Measurements from ENCODE around the gene VRK2.

Gene VRK2

DNA sequence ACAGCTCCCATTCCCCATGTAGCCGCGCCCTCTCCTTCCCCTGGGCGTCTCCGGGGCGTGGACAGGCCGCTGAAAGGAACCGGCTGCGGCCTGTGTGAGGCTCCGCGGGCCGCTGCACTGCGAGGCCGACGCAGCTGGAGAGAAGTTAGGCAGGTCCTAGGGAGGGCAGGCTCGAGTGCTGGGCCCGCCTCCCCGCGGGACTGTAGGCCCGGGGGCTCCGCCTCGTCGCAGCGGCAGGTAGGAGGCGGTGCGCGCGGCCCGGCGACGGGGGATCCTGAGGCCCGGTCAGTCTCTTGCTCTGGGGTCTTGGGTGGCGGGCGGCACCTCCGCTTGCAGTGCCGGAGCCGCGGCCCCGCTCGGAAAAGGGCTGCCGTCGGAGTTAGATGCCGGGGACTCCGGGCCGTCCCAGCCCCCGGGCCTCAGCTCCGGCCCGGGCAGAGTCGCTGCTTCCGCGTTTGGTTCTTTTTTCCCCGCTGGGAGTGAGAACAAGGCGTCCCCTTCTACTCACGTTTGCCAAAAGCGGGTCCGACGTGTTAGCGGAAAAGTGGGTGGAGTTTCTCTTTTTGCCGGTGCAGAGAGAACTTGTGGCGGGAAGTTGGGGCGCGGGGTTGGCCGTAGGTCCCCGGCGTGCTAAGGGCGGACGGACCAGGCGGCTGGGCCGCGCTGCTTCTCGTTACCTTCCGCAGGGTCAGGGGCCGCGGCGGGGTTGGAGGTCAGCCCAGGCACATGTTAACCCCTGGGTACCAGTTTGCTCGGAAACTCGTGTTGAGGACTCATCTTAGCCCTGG, at the start of gene VRK2:
Gene VRK2, plus strand, starts transcription at position 222 of the 788 bp plus-strand sequence. CDS start 2,026 bp downstream, outside the sequence.
- peak; percentile 63 to 72 for DNase-seq (ENCODE audit: low read depth in 1 of 2, low spot score in 1 of 2)

DNA sequence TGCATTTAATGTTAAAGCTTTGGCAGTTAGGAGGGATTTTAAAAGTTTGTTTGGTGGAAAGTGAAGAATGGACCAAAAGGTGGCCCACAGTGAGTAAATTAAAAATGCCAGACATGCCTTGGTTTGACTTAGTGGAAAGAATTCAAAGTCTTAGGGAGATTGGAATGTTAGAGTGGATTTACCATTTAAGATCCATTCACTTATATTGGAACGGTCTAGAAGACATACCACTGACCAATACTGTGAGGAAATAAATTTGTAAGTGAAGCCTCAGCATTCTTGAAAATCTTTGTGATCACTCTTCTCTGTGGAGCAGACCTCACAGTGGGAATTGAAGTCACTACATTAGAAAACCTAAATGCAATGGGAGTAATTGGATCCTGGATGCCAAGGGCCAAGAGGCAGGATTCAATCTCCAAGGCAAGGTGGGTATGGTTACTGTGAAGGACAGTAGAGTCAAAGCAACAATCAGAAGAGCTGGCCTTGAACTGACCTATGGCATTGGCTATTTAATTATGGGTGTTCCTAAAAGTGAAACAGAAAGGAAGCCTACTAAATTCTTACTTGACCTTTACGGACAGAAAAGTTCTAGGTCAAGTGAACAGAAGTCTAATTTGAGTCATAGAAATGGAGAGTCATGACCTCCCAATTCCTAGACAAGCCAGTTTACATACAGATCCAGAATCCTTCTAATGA, 40.2 kb upstream of the VRK2 start:
- no peak for DNase-seq (ENCODE audit: low read depth in 1 of 2, low spot score in 1 of 2)

DNA sequence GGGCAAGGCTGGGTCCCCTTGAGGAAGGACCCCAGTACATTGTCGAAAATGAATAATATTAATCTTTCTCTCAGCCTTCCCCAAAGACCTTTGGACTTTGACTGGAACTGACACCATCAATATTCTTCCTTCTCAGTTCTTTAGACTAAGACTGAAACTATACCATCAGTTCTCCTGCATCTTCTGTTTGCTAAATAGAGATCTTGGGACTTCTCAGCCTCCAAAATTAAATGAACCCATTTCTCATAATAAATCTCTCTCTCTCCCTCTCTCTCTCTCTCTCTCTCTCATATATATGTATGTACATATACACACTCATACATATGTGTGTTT, 39.7 kb upstream of the VRK2 start:
- DNase-seq (ENCODE audit: low read depth in 1 of 2, low spot score in 1 of 2): no peak

DNA sequence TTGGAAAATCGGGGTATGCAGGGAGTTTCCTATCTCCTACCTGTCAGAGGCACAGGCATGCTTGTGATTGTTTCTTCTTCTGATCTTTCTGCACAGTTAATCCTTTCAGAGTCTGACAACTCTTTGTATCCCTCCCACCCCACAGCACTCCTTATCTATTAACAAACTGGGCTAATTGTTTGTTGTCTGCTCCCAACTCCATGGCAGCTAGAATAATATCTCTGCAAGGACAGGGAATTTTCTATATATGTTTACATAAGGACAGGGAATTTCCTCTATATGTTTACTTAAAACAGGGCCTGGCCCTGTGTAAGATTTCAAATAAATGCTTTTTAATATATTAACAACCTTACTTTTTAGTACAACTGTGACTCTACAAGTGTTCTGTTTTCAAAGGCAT, 36.0 kb upstream of the VRK2 start:
- no peak for DNase-seq (ENCODE audit: low read depth in 1 of 2, low spot score in 1 of 2)

DNA sequence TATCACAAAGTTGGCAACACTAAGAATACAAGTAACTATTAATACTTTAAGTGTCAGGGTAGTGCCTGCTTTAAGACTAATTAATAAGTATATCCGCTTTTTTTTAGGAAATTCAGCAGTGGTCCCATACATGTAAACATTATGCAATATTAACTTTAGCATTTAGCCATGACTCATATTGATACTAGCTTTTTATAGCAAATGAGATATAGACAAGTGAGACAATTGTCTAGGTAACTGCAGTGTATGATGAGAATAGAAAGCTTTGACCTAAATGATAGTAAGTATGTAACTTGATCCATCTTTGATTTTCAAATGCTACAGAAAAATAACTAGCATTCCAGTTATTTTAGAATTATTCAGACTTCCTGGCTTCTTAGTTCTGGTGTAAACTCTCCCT, 27.4 kb upstream of the VRK2 start:
- no peak for DNase-seq (ENCODE audit: low read depth in 1 of 2, low spot score in 1 of 2)

DNA sequence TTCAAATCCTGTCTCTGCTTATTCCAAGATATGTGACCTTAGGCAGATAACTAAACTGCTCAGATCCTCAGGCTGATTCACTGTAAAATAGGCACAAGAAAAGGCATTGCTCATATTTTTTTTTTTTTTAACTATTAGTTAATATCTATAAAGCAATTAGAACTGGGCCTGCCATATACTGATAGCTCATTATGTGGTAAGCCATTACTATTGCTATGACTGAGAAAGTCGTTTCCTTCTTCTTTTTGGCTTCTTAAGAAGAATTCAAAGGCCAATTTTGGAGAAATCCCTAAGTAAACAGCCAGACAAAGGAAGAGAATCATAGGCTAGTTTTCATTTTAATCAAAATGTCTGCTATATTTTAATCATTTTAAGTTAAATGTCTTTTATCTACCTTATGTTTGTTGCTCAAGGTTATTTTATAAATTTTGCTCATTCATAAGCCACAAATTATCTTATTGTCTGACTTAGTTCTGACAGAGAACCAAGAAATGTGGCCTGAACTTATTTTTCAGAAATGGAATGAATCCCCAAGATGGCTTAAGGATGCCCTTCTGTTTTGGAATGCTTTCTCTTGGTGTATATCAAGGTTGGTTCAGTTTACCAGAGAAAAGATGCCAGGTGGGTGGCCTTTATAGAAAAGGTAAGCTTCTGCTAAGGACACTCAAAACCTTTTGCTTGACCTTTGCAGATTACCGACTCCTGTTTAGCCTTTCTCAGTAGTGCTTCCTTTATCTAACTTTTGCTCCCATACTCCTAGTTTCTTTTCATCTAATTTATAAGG, 21.3 kb upstream of the VRK2 start:
- no peak for DNase-seq (ENCODE audit: low read depth in 1 of 2, low spot score in 1 of 2)

DNA sequence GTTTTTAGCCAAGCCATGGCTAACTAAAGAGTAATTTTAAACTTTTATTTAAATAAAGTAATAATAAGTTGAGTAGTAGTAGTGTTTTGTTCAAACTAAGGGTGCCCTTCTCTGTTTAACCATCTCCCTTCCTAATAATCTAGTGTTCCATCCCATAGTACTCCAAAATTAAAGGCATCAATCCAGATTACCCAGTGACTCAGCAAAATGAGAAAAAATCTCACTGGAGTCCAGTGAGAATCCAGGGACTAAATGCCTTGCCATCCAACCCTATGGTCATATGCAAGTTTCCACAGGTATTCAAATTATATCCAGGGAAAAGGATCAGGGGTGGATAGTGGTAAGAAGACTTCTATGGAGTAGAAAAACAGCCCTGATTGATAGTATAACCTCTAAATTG, 19.6 kb upstream of the VRK2 start:
- DNase-seq (ENCODE audit: low read depth in 1 of 2, low spot score in 1 of 2): no peak

DNA sequence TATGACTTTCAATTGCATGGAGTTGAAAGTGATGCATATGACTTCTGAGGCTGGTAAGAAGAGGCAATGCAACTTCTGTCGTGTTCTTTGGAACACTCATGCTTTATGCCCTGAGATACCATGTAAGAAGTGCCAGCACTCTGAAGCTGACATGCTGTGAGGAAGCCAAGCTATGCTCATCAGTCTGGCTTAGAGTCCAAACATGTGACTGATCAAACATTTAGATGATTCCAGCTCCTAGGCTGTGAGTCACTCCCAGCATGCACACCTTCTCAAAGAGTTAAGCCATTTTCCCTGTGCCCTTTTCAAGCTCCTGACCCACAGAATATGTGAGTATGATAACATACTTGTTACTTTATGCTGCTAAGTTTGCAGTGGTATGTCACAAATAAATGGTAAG, 15.8 kb upstream of the VRK2 start:
- DNase-seq (ENCODE audit: low read depth in 1 of 2, low spot score in 1 of 2): no peak

DNA sequence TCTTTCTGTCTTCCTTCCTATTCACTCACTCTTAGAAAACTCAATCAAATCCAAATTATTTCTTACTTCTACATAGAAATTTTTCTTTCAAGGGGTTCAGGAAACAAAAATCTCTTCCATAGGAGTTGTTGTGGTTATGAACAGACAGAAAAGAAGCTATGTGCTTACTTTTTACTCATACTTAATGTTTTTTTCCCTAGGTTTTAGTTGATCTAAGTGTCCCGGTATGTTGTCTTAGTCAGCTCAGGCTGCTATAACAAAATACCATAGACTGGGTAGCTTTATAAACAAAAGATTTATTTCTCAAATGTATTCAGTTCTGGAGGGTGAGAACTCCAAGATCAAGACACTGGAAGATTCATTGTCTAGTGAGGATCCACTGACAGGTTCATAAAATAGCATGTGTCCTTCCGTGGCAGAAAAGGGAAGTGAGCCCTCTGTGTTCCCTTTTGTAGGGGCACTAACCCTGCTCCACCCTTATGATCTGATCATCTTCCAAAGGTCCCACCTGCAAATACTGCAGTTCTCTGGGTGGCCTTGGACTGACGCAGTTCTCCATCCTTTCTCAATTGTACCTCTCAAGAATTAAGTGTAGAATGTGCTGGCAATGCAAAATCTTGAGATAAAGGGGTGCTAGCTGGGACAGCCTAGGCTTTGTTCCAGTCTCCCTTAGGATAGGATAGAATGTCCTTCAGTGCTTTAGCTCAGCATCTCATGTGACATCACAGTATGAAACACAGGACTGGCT, 14.4 kb upstream of the VRK2 start:
- no peak for DNase-seq (ENCODE audit: low read depth in 1 of 2, low spot score in 1 of 2)

DNA sequence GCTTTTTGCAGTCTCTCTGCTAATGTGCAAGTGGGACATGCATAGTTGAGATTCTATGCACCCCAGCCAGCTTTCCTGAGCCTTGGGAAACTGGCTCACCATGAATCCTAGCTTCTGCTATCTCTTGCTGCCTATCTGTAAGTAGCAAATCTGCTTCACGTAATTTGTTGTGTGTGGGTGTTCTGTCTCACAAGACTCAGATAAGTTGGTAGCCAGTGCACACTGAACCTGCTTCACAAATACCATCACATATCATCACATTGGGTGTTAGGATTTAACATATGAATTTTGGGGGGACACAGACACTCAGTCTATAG, 13.9 kb upstream of the VRK2 start:
- DNase-seq (ENCODE audit: low read depth in 1 of 2, low spot score in 1 of 2): no peak

DNA sequence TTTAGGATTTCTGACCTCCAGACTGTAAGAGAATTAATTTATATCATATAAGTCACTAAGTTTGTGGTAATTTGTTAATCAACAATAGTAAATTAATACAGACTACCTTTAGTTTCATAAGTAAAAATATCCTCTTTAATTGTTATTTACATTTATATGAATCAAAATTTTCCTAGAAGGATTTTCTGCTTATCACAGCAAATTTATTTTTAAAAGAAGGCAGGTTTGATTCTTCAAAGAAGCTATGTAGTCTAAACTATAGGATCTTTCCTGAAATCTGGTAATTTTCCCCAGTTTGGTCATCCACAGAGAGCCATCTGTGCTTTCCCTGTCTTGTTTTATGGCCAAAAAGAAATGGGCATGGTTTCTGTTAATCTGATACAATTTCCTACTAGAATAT, 13.1 kb upstream of the VRK2 start:
- DNase-seq (ENCODE audit: low read depth in 1 of 2, low spot score in 1 of 2): no peak

DNA sequence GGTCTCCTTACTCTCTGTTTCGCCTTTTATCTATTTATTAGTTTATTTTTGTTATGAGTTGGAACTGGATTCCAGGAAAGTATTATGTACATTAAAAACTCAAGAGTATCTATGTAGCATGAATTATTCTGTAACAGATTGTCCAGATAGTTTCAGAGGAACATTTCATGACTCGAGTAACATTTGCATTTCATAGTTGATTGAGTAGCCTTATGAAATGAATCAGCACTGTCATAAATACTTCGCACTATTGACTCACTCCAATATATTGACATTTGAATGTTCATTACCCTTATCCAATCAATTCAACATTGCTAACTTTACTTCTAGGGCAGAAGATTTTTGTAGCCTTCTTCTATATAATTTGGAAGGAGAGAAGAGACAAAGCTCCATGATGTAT, 11.3 kb upstream of the VRK2 start:
- no peak for DNase-seq (ENCODE audit: low read depth in 1 of 2, low spot score in 1 of 2)

DNA sequence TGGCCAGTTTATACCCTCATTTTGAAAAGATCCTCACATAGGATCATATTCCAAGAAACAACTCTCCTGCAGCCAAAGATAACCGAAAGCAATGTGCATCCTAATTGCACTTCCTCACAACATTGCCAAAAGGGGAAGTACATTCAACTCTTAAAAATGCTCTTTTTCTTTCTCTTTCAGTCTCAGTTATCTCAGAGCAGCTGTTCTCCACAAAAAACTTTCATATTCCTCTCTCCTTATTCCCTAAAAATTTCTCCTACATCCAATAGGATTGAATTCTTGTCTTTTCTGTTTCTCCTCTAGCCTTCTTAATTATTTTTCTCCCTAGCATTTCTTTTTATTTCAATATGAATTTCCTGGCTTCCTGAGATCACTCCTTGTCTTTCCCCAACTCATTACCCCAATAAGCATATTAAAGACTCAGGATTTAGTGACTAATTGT, 7.4 kb upstream of the VRK2 start:
- DNase-seq (ENCODE audit: low read depth in 1 of 2, low spot score in 1 of 2): no peak

DNA sequence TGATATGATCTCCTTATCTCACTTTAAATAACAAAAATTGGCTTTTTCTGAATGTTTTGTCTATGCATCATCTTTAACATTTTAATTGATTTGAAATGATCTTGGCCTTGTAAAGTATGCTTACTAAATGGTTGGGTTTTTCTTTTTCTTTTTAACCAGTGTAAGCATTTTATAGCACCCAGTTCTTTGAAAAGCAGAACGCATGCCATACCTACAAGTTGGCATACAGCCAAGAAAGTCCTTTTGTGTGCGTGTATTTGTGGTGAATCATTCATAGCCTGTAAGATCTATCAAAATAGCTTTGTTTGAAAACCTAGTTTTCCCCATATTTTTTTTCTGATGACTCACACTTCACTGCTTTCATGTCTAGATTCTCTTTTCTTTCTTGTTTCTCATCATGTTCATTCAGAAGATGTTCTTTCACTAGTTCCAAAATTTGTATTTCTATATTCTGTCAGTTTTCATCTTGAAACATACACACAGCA, 4.1 kb upstream of the VRK2 start:
- DNase-seq (ENCODE audit: low read depth in 1 of 2, low spot score in 1 of 2): no peak

DNA sequence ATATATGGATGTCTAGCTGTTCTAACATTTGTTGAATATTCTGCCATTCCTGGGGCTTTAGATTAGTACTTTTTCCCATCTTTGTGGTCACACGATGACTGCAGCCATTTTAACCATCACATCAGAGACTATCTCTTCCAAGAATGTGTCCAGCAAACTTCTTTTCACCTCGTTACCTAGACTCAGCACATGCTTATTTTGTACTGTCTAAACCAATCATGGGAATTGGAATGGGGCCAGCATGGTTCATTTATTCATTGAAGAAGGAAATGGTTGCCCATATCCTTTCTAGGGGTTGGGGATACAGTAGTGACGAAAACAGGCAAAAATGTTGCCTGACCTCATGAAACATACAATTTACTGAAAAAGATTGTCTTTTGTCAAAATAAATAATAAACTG, 2.5 kb upstream of the VRK2 start:
- DNase-seq (ENCODE audit: low read depth in 1 of 2, low spot score in 1 of 2): no peak

DNA sequence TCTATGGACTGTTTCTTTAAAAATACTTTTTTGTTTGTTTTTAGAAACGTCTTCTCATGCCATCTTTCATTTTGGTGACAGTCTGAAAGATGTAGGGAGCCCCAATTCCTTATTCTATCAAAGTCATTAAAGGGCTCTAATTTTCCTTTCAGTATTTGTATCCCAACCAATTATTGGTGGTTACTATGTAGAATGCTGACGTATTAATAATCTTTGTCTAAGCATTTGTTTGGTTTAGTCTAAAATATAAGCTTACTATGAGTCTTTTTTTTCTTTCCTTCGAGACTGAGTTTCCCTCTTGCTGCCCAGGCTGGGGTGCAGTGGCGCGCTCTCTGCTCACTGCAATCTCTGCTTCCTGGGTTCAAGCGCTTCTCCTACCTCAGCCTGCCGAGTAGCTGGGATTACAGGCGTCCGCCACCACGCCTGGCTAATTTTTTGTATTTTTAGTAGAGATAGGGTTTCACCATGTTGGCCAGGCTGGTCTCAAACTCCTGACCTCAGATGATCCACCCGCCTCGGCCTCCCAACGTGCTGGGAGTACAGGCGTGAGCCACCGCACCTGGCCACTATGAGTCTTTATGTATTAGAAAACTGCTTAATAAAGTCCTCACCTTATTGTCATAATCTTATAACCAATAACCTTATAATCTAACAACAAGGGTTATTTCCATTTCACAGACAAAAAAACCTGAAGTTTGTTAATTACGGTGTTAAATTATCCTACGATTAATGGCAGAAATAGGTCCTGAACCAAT, 849 bp upstream of the VRK2 start:
- no peak for DNase-seq (ENCODE audit: low read depth in 1 of 2, low spot score in 1 of 2)

DNA sequence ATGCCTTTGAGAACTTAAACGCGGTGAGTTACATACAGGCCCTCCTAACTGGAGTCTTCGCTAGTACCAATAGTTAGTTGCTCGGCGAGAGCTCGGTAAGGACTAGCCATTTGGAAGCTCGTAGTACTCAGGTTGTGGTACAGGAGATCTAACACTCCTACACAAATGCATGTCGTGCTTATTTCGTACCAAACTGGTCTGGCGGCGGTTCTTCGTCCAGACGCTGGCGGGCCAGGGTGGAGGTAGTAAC, 346 bp upstream of the VRK2 start:
- no peak for DNase-seq (ENCODE audit: low read depth in 1 of 2, low spot score in 1 of 2)

DNA sequence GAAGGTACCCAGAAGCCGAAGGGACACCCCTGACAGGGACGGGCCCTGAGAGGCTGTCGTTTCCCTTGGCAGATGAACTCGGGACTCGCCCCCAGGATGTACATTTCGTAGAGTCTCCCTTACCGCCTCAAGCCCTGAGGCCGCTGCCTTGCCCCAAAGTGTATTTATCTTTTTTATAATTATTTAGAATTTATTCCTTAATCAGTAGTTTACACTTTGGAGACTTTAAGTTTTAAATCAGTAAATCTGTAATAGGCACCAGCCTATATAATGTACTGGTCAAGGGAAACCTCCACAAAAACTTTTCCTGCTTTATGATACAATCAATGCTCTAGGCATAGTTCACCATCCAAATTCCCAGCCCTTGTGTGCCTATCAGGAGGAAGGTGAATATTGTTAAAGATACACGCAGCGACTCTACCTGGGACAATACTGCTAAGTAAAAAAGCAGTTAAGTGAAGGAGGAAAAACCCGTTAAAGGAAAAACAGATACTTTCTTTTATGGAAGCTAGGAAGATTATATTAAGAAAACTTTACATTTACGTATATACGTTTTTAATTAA, 848 bp downstream of the VRK2 start:
- DNase-seq (ENCODE audit: low read depth in 1 of 2, low spot score in 1 of 2): no peak

DNA sequence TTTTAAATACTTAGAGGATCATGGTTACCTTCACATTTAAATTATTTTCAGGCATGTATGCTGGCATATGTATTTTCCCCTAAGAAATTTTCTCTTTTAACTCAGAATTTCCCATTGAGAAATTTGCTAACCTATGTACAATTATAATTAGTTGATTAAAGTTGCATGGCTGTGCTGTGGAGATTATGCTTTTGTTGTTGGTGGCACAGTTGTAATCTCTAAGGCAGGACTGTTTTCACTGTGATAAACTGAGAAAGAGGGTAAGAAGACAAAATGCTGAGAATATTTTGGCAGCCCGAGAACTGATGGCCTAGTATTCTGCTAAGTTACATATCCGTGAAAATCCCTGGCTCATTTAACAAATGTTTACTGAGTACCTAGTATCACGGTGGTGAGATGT, 1.4 kb downstream of the VRK2 start:
- DNase-seq (ENCODE audit: low read depth in 1 of 2, low spot score in 1 of 2): no peak

DNA sequence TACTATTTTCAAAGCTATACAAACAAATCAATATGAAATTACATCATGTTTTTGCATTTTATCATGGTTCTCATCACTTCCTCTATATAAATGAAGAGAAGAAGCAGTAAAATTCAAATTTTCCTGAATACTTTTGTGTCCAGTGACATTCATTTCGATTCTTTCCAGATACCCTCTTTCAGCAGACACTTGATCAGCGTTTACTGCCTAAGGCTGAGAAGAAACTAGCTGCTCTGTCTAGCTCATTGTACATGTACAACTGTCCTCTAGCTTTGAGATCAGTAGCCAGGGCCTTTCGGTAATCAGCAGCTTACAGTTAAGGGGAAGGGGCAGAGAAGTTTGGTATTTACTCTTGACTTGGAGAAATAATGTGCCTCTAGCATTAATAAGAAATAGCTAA, 4.8 kb downstream of the VRK2 start:
- DNase-seq (ENCODE audit: low read depth in 1 of 2, low spot score in 1 of 2): no peak

DNA sequence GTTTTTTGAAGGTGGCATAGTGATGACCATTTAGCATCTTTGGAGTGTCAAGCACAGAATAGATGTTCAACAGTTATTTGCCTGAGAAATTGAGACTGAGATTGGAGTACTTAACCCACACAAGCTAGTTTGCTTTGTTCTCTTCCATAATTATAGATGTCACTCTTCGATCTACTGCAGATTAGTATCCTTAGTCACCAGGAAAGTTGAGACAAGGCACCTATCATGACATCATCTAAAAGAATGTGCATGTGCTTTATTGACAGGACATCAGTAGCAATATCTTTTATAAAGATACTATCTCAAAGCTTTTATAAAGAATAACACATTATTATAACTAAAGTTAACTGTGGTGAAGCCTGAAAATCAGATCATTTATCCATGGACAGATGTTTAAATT, 6.4 kb downstream of the VRK2 start:
- DNase-seq (ENCODE audit: low read depth in 1 of 2, low spot score in 1 of 2): no peak

Data from activated T-helper 1 cell treated with anti-CD3 and anti-CD28 coated beads, Interleukin-2, amount 50 U/mL, for 16 hours (primary cell).